HTERT RPE-1 (cell line): ENCODE results near the gene AZIN2.
"Not testable (repeated sequence)": the region's sequence is repeated elsewhere in the genome, so short reads cannot be mapped to it uniquely, and the experiment has no call there.

Experiments
- in situ Hi-C: fragments of 300-500 bp; cut with MboI; formaldehyde crosslinking; loops from 4 replicates; pipeline ENCODE4 v1.14.3; 2020; ENCODE audit warnings: low sequenced_read_pairs

The AZIN2 gene

GRCh38 chr1:33056426-33056825 is 24.5 kb upstream of the AZIN2 start:
- in situ Hi-C loops, result no loop called here

- in situ Hi-C loops, result no loop called here
Measured at GRCh38 chr1:33057095-33057494, 23.9 kb upstream of the AZIN2 start.

- in situ Hi-C loops, result no loop called here
Measured at GRCh38 chr1:33060579-33061083, 20.3 kb upstream of the AZIN2 start.

- in situ Hi-C loops, result no loop called here
Measured at GRCh38 chr1:33061834-33062233, 19.1 kb upstream of the AZIN2 start.

GRCh38 chr1:33064284-33064683 is 16.7 kb upstream of the AZIN2 start:
- in situ Hi-C loops, result not testable (repeated sequence)

GRCh38 chr1:33065301-33065700 is 15.7 kb upstream of the AZIN2 start:
- in situ Hi-C loops, result no loop called here

GRCh38 chr1:33066477-33066876 is 14.5 kb upstream of the AZIN2 start:
- in situ Hi-C loops, result not testable (repeated sequence)

- in situ Hi-C loops, result not testable (repeated sequence)
Measured at GRCh38 chr1:33068108-33068507, 12.8 kb upstream of the AZIN2 start.

- in situ Hi-C loops, result no loop called here
Measured at GRCh38 chr1:33070628-33071027, 10.3 kb upstream of the AZIN2 start.

GRCh38 chr1:33072707-33073106 is 8.2 kb upstream of the AZIN2 start:
- in situ Hi-C loops, result no loop called here

- in situ Hi-C loops, result no loop called here
Measured at GRCh38 chr1:33074193-33074945, 6.6 kb upstream of the AZIN2 start.

GRCh38 chr1:33078030-33078591 is 2.8 kb upstream of the AZIN2 start:
- in situ Hi-C loops, result no loop called here

- in situ Hi-C loops, result no loop called here
Measured at GRCh38 chr1:33080373-33080772, 580 bp upstream of the AZIN2 start.

- in situ Hi-C loops, result no loop called here
Measured at GRCh38 chr1:33081554-33082305, 777 bp downstream of the AZIN2 start.

- in situ Hi-C loops, result no loop called here
Measured at GRCh38 chr1:33082575-33083108, 1.7 kb downstream of the AZIN2 start.

- in situ Hi-C loops, result no loop called here
Measured at GRCh38 chr1:33085332-33085731, 4.4 kb downstream of the AZIN2 start.

GRCh38 chr1:33086384-33086850 is 5.5 kb downstream of the AZIN2 start:
- in situ Hi-C loops, result no loop called here

- in situ Hi-C loops, result no loop called here
Measured at GRCh38 chr1:33087677-33088076, 6.7 kb downstream of the AZIN2 start.

GRCh38 chr1:33088119-33088906 is 7.4 kb downstream of the AZIN2 start:
- in situ Hi-C loops, result no loop called here

GRCh38 chr1:33089457-33089856 is 8.5 kb downstream of the AZIN2 start:
- in situ Hi-C loops, result no loop called here

GRCh38 chr1:33092438-33092837 is 11.5 kb downstream of the AZIN2 start:
- in situ Hi-C loops, result no loop called here
